Measurements from ENCODE around the gene IGF2R.

IGF2R gene

DNA sequence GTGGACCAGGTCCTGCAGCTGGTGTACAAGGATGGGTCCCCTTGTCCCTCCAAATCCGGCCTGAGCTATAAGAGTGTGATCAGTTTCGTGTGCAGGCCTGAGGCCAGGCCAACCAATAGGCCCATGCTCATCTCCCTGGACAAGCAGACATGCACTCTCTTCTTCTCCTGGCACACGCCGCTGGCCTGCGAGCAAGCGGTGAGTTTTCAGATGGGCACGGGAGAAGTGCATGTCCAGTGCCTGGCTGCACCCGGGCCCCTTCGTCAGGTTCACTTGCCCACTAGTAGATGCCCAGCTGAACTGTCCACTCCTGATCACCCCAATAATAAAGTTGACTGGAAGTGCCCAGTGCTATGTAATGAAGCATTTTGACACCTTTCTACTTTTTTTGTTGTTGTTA lies 104.4 kb downstream of the IGF2R start:
- no peak overlapping the region for H3K9ac ChIP-seq (ENCODE audit: low read length)
- H3K27ac ChIP-seq (ENCODE audit: low read depth, low read length): no peak overlapping the region
- H3K4me1 ChIP-seq (ENCODE audit: insufficient read depth, low read length): no peaks in the 10 kb centered on the region
- H3K9me3 ChIP-seq (ENCODE audit: low read length): no peaks in the 10 kb centered on the region
- H3K27me3 ChIP-seq (ENCODE audit: control insufficient read depth in 1 of 2, insufficient read depth in 2 of 2, low read length in 2 of 2): no peaks in the 10 kb centered on the region
- H3K4me3 ChIP-seq (ENCODE audit: low read depth in 1 of 2, low read length in 2 of 2): no peak overlapping the region
- H3K36me3 ChIP-seq (ENCODE audit: insufficient read depth, low read length): peaks cover 76% of the 10 kb centered on the region

DNA sequence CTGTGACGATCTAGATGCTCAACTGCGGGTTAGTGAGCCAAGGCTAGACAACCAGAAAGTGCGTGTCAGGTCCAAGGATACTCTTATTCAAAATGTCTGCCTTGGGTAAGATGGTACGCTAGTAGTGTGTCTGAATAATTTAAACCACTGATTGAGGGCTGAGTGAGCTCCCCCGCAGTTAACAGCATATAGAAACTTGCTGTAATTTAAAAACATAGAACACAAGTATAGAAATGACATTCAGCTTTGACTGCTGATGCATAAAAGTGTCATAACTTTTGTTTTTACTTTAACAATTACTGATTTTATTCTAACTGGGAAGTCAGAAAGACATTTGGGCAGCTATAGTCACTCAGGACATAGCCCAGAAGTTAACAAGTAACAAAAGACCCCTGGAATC lies 107.1 kb downstream of the IGF2R start:
- H3K4me1 ChIP-seq (ENCODE audit: insufficient read depth, low read length): no peaks in the 10 kb centered on the region
- H3K9me3 ChIP-seq (ENCODE audit: low read length): no peaks in the 10 kb centered on the region
- no peak overlapping the region for H3K27ac ChIP-seq (ENCODE audit: low read depth, low read length)
- peaks cover 78% of the 10 kb centered on the region for H3K36me3 ChIP-seq (ENCODE audit: insufficient read depth, low read length)
- no peak overlapping the region for H3K9ac ChIP-seq (ENCODE audit: low read length)
- no peaks in the 10 kb centered on the region for H3K27me3 ChIP-seq (ENCODE audit: control insufficient read depth in 1 of 2, insufficient read depth in 2 of 2, low read length in 2 of 2)
- H3K4me3 ChIP-seq (ENCODE audit: low read depth in 1 of 2, low read length in 2 of 2): no peak overlapping the region

GRCh38 chr6:160077024-160077423 lies 108.1 kb downstream of the IGF2R start:
- peaks cover 72% of the 10 kb centered on the region for H3K36me3 ChIP-seq (ENCODE audit: insufficient read depth, low read length)
- H3K27ac ChIP-seq (ENCODE audit: low read depth, low read length): no peak overlapping the region
- no peak overlapping the region for H3K9ac ChIP-seq (ENCODE audit: low read length)
- H3K27me3 ChIP-seq (ENCODE audit: control insufficient read depth in 1 of 2, insufficient read depth in 2 of 2, low read length in 2 of 2): no peaks in the 10 kb centered on the region
- no peaks in the 10 kb centered on the region for H3K4me1 ChIP-seq (ENCODE audit: insufficient read depth, low read length)
- no peaks in the 10 kb centered on the region for H3K9me3 ChIP-seq (ENCODE audit: low read length)
- H3K4me3 ChIP-seq (ENCODE audit: low read depth in 1 of 2, low read length in 2 of 2): no peak overlapping the region

DNA sequence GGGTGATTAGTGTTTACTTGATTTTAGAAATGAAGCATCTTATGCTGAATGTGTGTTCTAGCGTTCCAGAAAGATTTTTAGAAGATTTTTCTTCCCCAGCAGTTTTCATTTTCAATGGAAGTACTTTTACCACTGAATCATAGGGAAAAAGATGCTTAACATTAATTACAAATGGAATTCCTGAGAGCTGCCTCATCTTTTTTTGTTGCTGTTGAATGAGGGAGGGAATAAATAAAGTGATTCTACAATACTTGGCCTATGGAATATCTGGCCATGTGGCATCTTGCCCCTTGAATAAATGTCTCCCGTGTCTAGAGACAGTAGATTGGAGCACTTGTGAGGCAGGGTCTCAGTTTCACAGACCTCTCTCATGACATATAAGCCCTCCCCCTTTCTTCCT lies 108.6 kb downstream of the IGF2R start:
- H3K9ac ChIP-seq (ENCODE audit: low read length): no peak overlapping the region
- no peaks in the 10 kb centered on the region for H3K27me3 ChIP-seq (ENCODE audit: control insufficient read depth in 1 of 2, insufficient read depth in 2 of 2, low read length in 2 of 2)
- H3K36me3 ChIP-seq (ENCODE audit: insufficient read depth, low read length): peaks cover 67% of the 10 kb centered on the region
- no peak overlapping the region for H3K27ac ChIP-seq (ENCODE audit: low read depth, low read length)
- H3K4me1 ChIP-seq (ENCODE audit: insufficient read depth, low read length): no peaks in the 10 kb centered on the region
- H3K9me3 ChIP-seq (ENCODE audit: low read length): no peaks in the 10 kb centered on the region
- no peak overlapping the region for H3K4me3 ChIP-seq (ENCODE audit: low read depth in 1 of 2, low read length in 2 of 2)

- Histone ChIP-seq H3K27me3 (ENCODE audit: control insufficient read depth in 1 of 2, insufficient read depth in 2 of 2, low read length in 2 of 2) (no peaks in the 10 kb centered on the region), H3K9me3 (ENCODE audit: low read length) (no peaks in the 10 kb centered on the region), H3K27ac (ENCODE audit: low read depth, low read length) (no peak overlapping the region), H3K36me3 (ENCODE audit: insufficient read depth, low read length) (peaks cover 54% of the 10 kb centered on the region), H3K9ac (ENCODE audit: low read length) (no peak overlapping the region), H3K4me1 (ENCODE audit: insufficient read depth, low read length) (no peaks in the 10 kb centered on the region), H3K4me3 (ENCODE audit: low read depth in 1 of 2, low read length in 2 of 2) (no peak overlapping the region)
These were observed 110.2 kb downstream of the IGF2R start for GRCh38 chr6:160078883-160079685.

- Histone ChIP-seq H3K27me3 (ENCODE audit: control insufficient read depth in 1 of 2, insufficient read depth in 2 of 2, low read length in 2 of 2) (no peaks in the 10 kb centered on the region), H3K27ac (ENCODE audit: low read depth, low read length) (no peak overlapping the region), H3K9ac (ENCODE audit: low read length) (no peak overlapping the region), H3K4me3 (ENCODE audit: low read depth in 1 of 2, low read length in 2 of 2) (no peak overlapping the region), H3K9me3 (ENCODE audit: low read length) (no peaks in the 10 kb centered on the region), H3K36me3 (ENCODE audit: insufficient read depth, low read length) (peaks cover 54% of the 10 kb centered on the region), H3K4me1 (ENCODE audit: insufficient read depth, low read length) (no peaks in the 10 kb centered on the region)
These were observed 110.8 kb downstream of the IGF2R start for GRCh38 chr6:160079686-160080043.

GRCh38 chr6:160080097-160080496 lies 111.2 kb downstream of the IGF2R start:
- H3K4me3 ChIP-seq (ENCODE audit: low read depth in 1 of 2, low read length in 2 of 2): no peak overlapping the region
- no peak overlapping the region for H3K9ac ChIP-seq (ENCODE audit: low read length)
- H3K27ac ChIP-seq (ENCODE audit: low read depth, low read length): no peak overlapping the region
- no peaks in the 10 kb centered on the region for H3K4me1 ChIP-seq (ENCODE audit: insufficient read depth, low read length)
- no peaks in the 10 kb centered on the region for H3K9me3 ChIP-seq (ENCODE audit: low read length)
- H3K36me3 ChIP-seq (ENCODE audit: insufficient read depth, low read length): peaks cover 53% of the 10 kb centered on the region
- no peaks in the 10 kb centered on the region for H3K27me3 ChIP-seq (ENCODE audit: control insufficient read depth in 1 of 2, insufficient read depth in 2 of 2, low read length in 2 of 2)

DNA sequence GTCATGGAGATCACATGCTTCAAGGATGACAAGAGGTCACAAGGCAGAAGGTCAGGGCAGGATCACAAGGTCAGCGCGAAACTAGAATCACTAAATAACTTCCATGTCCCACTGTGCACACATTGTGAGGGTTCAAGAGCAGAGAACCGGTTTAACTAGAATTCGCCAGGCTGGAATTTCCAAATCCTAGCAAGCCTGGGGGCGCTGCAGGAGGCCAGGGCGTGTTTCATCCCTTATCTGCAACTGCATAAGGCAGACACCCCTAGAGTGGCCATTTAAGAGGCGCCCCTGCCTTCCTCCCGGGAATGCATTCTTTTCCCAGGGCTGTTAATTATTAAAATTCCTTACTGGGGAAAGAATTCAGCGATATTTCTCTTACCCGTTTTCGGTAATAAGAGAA lies 112.5 kb downstream of the IGF2R start:
- Histone ChIP-seq H3K9me3 (ENCODE audit: low read length) (no peaks in the 10 kb centered on the region), H3K27me3 (ENCODE audit: control insufficient read depth in 1 of 2, insufficient read depth in 2 of 2, low read length in 2 of 2) (no peaks in the 10 kb centered on the region), H3K4me3 (ENCODE audit: low read depth in 1 of 2, low read length in 2 of 2) (no peak overlapping the region), H3K9ac (ENCODE audit: low read length) (no peak overlapping the region), H3K27ac (ENCODE audit: low read depth, low read length) (no peak overlapping the region), H3K36me3 (ENCODE audit: insufficient read depth, low read length) (peaks cover 56% of the 10 kb centered on the region), H3K4me1 (ENCODE audit: insufficient read depth, low read length) (no peaks in the 10 kb centered on the region)

DNA sequence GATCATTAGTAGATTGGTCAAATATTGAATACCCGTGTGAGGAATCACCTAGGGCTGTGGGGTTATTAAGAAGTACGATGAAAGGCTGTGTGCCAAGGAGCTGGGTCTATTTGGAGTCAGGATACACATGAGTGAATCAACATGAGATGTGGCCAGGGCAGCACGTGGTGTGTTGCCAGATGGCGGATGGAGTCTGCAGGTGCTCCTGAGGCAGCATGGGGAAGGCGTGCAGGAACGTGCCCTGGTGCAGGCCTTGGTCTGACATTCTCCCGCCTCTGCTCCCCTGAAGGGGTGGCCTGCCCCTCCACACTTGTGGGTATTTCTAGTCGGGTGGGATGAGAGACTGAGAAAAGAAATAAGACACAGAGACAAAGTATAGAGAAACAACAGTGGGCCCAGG lies 113.7 kb downstream of the IGF2R start:
- Histone ChIP-seq H3K27ac (ENCODE audit: low read depth, low read length) (no peak overlapping the region), H3K4me3 (ENCODE audit: low read depth in 1 of 2, low read length in 2 of 2) (no peak overlapping the region), H3K27me3 (ENCODE audit: control insufficient read depth in 1 of 2, insufficient read depth in 2 of 2, low read length in 2 of 2) (no peaks in the 10 kb centered on the region), H3K36me3 (ENCODE audit: insufficient read depth, low read length) (peaks cover 52% of the 10 kb centered on the region), H3K4me1 (ENCODE audit: insufficient read depth, low read length) (no peaks in the 10 kb centered on the region), H3K9me3 (ENCODE audit: low read length) (no peaks in the 10 kb centered on the region), H3K9ac (ENCODE audit: low read length) (no peak overlapping the region)

GRCh38 chr6:160084198-160084776 lies 115.4 kb downstream of the IGF2R start:
- H3K27ac ChIP-seq (ENCODE audit: low read depth, low read length): no peak overlapping the region
- peaks cover 11% of the 10 kb centered on the region for H3K4me1 ChIP-seq (ENCODE audit: insufficient read depth, low read length)
- no peak overlapping the region for H3K9ac ChIP-seq (ENCODE audit: low read length)
- H3K4me3 ChIP-seq (ENCODE audit: low read depth in 1 of 2, low read length in 2 of 2): no peak overlapping the region
- H3K9me3 ChIP-seq (ENCODE audit: low read length): no peaks in the 10 kb centered on the region
- peaks cover 38% of the 10 kb centered on the region for H3K36me3 ChIP-seq (ENCODE audit: insufficient read depth, low read length)
- H3K27me3 ChIP-seq (ENCODE audit: control insufficient read depth in 1 of 2, insufficient read depth in 2 of 2, low read length in 2 of 2): no peaks in the 10 kb centered on the region

GRCh38 chr6:160085226-160085625 lies 116.3 kb downstream of the IGF2R start:
- H3K4me1 ChIP-seq (ENCODE audit: insufficient read depth, low read length): peaks cover 19% of the 10 kb centered on the region
- H3K27me3 ChIP-seq (ENCODE audit: control insufficient read depth in 1 of 2, insufficient read depth in 2 of 2, low read length in 2 of 2): no peaks in the 10 kb centered on the region
- peaks cover 38% of the 10 kb centered on the region for H3K36me3 ChIP-seq (ENCODE audit: insufficient read depth, low read length)
- no peak overlapping the region for H3K27ac ChIP-seq (ENCODE audit: low read depth, low read length)
- H3K9ac ChIP-seq (ENCODE audit: low read length): no peak overlapping the region
- H3K9me3 ChIP-seq (ENCODE audit: low read length): no peaks in the 10 kb centered on the region
- no peak overlapping the region for H3K4me3 ChIP-seq (ENCODE audit: low read depth in 1 of 2, low read length in 2 of 2)
